K562 (cell line): Measurements from ENCODE around the gene CACNG7. TPM values are rescaled to one million over a fixed set of nuclear protein-coding genes. Genes with fewer than 3 reads are reported as not detected.
A peak's percentile ranks its signal among the peaks of the same experiment; 100 is the strongest.

ENCODE experiments used
- ATAC-seq: fragments of 200-7000 bp; cut with Tn5 transposase; 3 replicates; pipeline ENCODE4 v1.9.1; 2020; ENCODE audit warnings: moderate library complexity
- BruUV-seq: library from RNA; stranded (reverse); fragments of 400-500 nt; replicated peaks from 2 replicates; lab custom pipeline; 2021; lab: Mats Ljungman, UMichigan
- CTCF ChIA-PET: fragments of 300-600 bp; formaldehyde crosslinking; extraction: SDS; loops from one replicate; lab custom pipeline; 2021; ENCODE audit warnings: low intra/inter-chr PET ratio; lab: Yijun Ruan, JAX
- POLR2A ChIA-PET: fragments of 300-600, 350-650 bp; sonication (Branson Sonifier 250); formaldehyde crosslinking; extraction: SDS; loops from one replicate; lab custom pipeline; 2021; ENCODE audit warnings: antibody characterized with exemption, inconsistent platforms; lab: Yijun Ruan, JAX
- DNase-seq, 4 experiments: peaks; one replicate each; pipeline versions ENCODE4 v3.0.0 to v3.0.0-alpha.2; 2011 to 2018; ENCODE audit warnings: low spot score in 3 of 4, mixed read lengths in 3 of 4; ENCODE audit errors: extremely low read depth in 1 of 4
- FAIRE-seq: peaks from 2 replicates; lab custom pipeline; 2011; peaks lifted over from hg19 to GRCh38; lab: Jason Lieb, UNC
- H2AFZ ChIP-seq: 2 replicates; pipeline ENCODE4 v1.6.0; 2011; ENCODE audit warnings: low read depth, low read length, control low read depth, inconsistent platforms
- H3K27ac ChIP-seq: fragments of 200-600 bp; 3 replicates; pipeline ENCODE4 v1.8.0; 2011; ENCODE audit warnings: low read depth, mild to moderate bottlenecking, control low read depth, inconsistent platforms, low read length, moderate library complexity, mixed read lengths; ENCODE audit errors: extremely low read depth
- H3K27me3 ChIP-seq, 2 experiments: fragments of 300-600 bp in 1 of 2; 2 replicates in 1 of 2; 3 replicates in 1 of 2; pipeline versions ENCODE4 v1.6.0 to v1.8.0; 2011; ENCODE audit warnings: inconsistent platforms in 2 of 2, low read length in 2 of 2, mild to moderate bottlenecking in 1 of 2, mixed read lengths in 1 of 2, moderate library complexity in 1 of 2; ENCODE audit not compliant: control insufficient read depth in 2 of 2, insufficient read depth in 2 of 2
- H3K36me3 ChIP-seq: fragments of 300-600 bp; 3 replicates; pipeline ENCODE4 v1.8.0; 2011; ENCODE audit warnings: mild to moderate bottlenecking, low read length, inconsistent platforms; ENCODE audit not compliant: control insufficient read depth, insufficient read depth
- H3K4me1 ChIP-seq, 2 experiments: fragments of 200-600 bp in 1 of 2; replicated peaks in 1 of 2; 2 replicates in 1 of 2; 3 replicates in 1 of 2; pipeline versions ENCODE4 v1.5.1 to v1.8.0; 2011; ENCODE audit warnings: inconsistent platforms in 2 of 2, low read length in 2 of 2, mild to moderate bottlenecking in 1 of 2, mixed read lengths in 1 of 2, moderate library complexity in 1 of 2; ENCODE audit not compliant: control insufficient read depth in 2 of 2, insufficient read depth in 2 of 2
- H3K4me2 ChIP-seq: 2 replicates; pipeline ENCODE4 v1.6.1; 2011; ENCODE audit warnings: low read length, control low read depth, inconsistent platforms, mixed read lengths; ENCODE audit not compliant: insufficient read depth
- H3K4me3 ChIP-seq: fragments of 200-600 bp; sonication (generic), shearing (Covaris generic); 2 replicates; pipeline ENCODE4 v1.5.1; 2016; ENCODE audit warnings: control low read depth, inconsistent platforms
- H3K79me2 ChIP-seq: fragments of 200-600 bp; 3 replicates; pipeline ENCODE4 v1.8.0; 2011; ENCODE audit warnings: low read length, inconsistent platforms; ENCODE audit not compliant: control insufficient read depth, insufficient read depth
- H3K9ac ChIP-seq, 2 experiments: 2 replicates each; pipeline versions ENCODE4 v1.6.0 to v1.6.1; 2011; ENCODE audit warnings: low read depth in 2 of 2, low read length in 2 of 2, control low read depth in 1 of 2, inconsistent platforms in 1 of 2, mild to moderate bottlenecking in 1 of 2, mixed read lengths in 1 of 2; ENCODE audit not compliant: insufficient read depth in 1 of 2
- H3K9me1 ChIP-seq: one replicate; pipeline ENCODE4 v1.6.0; 2011; ENCODE audit warnings: inconsistent platforms, mild to moderate bottlenecking, low read length, moderate library complexity; ENCODE audit not compliant: control insufficient read depth, insufficient read depth
- H3K9me3 ChIP-seq: replicated peaks from 2 replicates; pipeline ENCODE4 v1.5.1; 2011; ENCODE audit warnings: low read depth, low read length, inconsistent platforms; ENCODE audit not compliant: control insufficient read depth, insufficient read depth
- H4K20me1 ChIP-seq: replicated peaks from 2 replicates; pipeline ENCODE4 v1.6.1; 2011; ENCODE audit warnings: low read length, inconsistent platforms, mixed read lengths; ENCODE audit not compliant: control insufficient read depth, insufficient read depth
- CHD4 ChIP-seq: fragments of 200-600 bp; sonication (generic); IDR thresholded peaks from 3 replicates; pipeline ENCODE4 v1.6.1; 2012; ENCODE audit warnings: low read depth, mild to moderate bottlenecking, mixed read lengths, low read length, inconsistent platforms; ENCODE audit not compliant: insufficient read depth, insufficient replicate concordance, poor library complexity, severe bottlenecking
- ERF ChIP-seq: fragments of 450-650 bp; formaldehyde crosslinking; IDR thresholded peaks from 2 replicates; pipeline ENCODE4 v1.4.0; 2020; ENCODE audit warnings: mild to moderate bottlenecking, mixed read lengths
- ETV6 ChIP-seq, 3 experiments: fragments of 150-350 bp in 1 of 3; sonication (generic) in 1 of 3; formaldehyde crosslinking in 1 of 3; IDR thresholded peaks; 2 replicates each; pipeline versions ENCODE4 v1.6.1 to v1.8.0; 2014 to 2022; ENCODE audit warnings: borderline replicate concordance in 2 of 3, low read depth in 2 of 3, antibody characterized with exemption in 1 of 3, low read length in 1 of 3, mild to moderate bottlenecking in 1 of 3, missing genetic modification reagents in 1 of 3
- HEY1 ChIP-seq: fragments of 250-450 bp; sonication (Bioruptor Pico); IDR thresholded peaks from 2 replicates; pipeline ENCODE4 v1.5.0; 2020; ENCODE audit warnings: mild to moderate bottlenecking, moderate library complexity, borderline replicate concordance
- ZNF324 ChIP-seq: fragments of 250-450 bp; sonication (Bioruptor Pico); IDR thresholded peaks from 2 replicates; pipeline ENCODE4 v1.4.0; 2020; ENCODE audit warnings: mild to moderate bottlenecking
- WGBS: fragments of 100-300 bp; shearing (Covaris generic); methylation state at CpG from one replicate; pipeline ENCODE4 v1.1.6; 2016; ENCODE audit warnings: low coverage, mixed read lengths; ENCODE audit not compliant: insufficient coverage; ENCODE audit errors: missing lambda C conversion rate; 5-methylcytosine and 5-hydroxymethylcytosine counted together
- in situ Hi-C: fragments of 300-500 bp; cut with MboI; formaldehyde crosslinking; loops from 4 replicates; pipeline ENCODE4 v1.15.0; 2018; ENCODE audit warnings: inconsistent platforms, mixed read lengths
- intact Hi-C: fragments of 100-400 bp; cut with micrococcal nuclease; formaldehyde crosslinking; loops from 2 replicates; pipeline ENCODE4 v1.14.2; 2022
- polyA plus RNA-seq, 8 experiments: library from polyadenylated mRNA; depleted of rRNA in 4 of 8; stranded (reverse) in 5 of 8; unstranded in 3 of 8; fragments of >200 nt; fragmentation: Nextera tagmentation in 2 of 8; fragmentation: Illumina TruSeq in 1 of 8; extraction: Ambion mirVana in 2 of 8; extraction: Trizol in 1 of 8; gene quantifications; 2 replicates each; pipeline versions ENCODE4 v1.2.1 to v1.2.3, GENCODE V29; 2011 to 2014; ENCODE audit warnings: inconsistent platforms in 1 of 8, missing spikeins in 1 of 8
- total RNA-seq, 7 experiments: library from RNA; depleted of rRNA in 6 of 7; stranded (reverse); fragments of >200 nt in 6 of 7; fragmentation: Illumina TruSeq in 2 of 7; extraction: Trizol in 2 of 7; gene quantifications; 2 replicates each; pipeline versions ENCODE4 v1.2.1 to v1.2.3, GENCODE V29; 2011 to 2021; ENCODE audit warnings: low replicate concordance in 1 of 7
- TF ChIP-seq, protein P1 (sequence below): sonication (generic); formaldehyde crosslinking; IDR thresholded peaks from 2 replicates; pipeline ENCODE4 v1.8.1; 2023; ENCODE audit warnings: mild to moderate bottlenecking, missing genetic modification reagents

The CACNG7 gene
- total and polyA plus RNA-seq, 9 of the 15 experiments (the other 6 are each of a cell fraction or from before 2014, with no cell fraction given), result not detected

- TF ChIP-seq ETV6 (IDR thresholded peaks at IDR 0.05; ENCODE audit: borderline replicate concordance in 1 of 2, low read depth in 2 of 2, low read length in 1 of 2) (no peak), ETV6 (CRISPR knock-in tag; IDR thresholded peaks at IDR 0.05; ENCODE audit: borderline replicate concordance) (no peak), ZNF324 (CRISPR knock-in tag) (no peak), HEY1 (CRISPR knock-in tag) (no peak), CHD4 (no peak)
These were observed 72.4 kb downstream of the CACNG7 start (continued) for GRCh38 chr19:53981376-53981951.

DNA sequence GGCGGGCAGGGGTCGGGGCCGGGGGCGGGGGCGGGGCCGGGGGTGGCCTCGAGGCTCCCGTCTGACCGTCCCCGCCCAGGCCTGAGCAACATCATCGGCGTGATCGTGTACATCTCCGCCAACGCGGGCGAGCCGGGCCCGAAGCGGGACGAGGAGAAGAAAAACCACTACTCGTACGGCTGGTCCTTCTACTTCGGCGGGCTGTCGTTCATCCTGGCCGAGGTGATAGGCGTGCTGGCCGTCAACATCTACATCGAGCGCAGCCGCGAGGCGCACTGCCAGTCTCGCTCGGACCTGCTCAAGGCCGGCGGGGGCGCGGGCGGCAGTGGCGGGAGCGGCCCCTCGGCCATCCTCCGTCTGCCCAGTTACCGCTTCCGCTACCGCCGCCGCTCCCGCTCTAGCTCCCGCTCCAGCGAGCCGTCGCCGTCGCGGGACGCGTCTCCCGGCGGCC is 72.9 kb downstream of the CACNG7 start:
- BruUV-seq, result no TSS peak
- Histone ChIP-seq H3K27ac (no peak overlapping the region), H3K4me1 (peaks cover 2 to 24% of the 10 kb centered on the region in 2 experiments; a peak in 2 of 5 replicates), H3K9me3 (no peaks in the 10 kb centered on the region), H3K4me2 (no peak overlapping the region), H3K9ac (no peak overlapping the region), H3K36me3 (no peaks in the 10 kb centered on the region), H3K4me3 (no peak overlapping the region), H3K27me3 (peaks cover 6 to 22% of the 10 kb centered on the region in 2 experiments; a peak in 4 of 5 replicates), H4K20me1 (no peaks in the 10 kb centered on the region; the same call in 1 of the 2 replicates), H3K9me1 (no peaks in the 10 kb centered on the region), H3K79me2 (no peaks in the 10 kb centered on the region), H2AFZ (no peak overlapping the region)
- 100% methylated on average over 1 of the region's 62 CpGs for WGBS
- POLR2A ChIA-PET, result no interaction called here
- FAIRE-seq (no peak), DNase-seq (no peak), ATAC-seq (no peak)
- TF ChIP-seq ERF (CRISPR knock-in tag), result no peak
- TF ChIP-seq, protein P1, sequence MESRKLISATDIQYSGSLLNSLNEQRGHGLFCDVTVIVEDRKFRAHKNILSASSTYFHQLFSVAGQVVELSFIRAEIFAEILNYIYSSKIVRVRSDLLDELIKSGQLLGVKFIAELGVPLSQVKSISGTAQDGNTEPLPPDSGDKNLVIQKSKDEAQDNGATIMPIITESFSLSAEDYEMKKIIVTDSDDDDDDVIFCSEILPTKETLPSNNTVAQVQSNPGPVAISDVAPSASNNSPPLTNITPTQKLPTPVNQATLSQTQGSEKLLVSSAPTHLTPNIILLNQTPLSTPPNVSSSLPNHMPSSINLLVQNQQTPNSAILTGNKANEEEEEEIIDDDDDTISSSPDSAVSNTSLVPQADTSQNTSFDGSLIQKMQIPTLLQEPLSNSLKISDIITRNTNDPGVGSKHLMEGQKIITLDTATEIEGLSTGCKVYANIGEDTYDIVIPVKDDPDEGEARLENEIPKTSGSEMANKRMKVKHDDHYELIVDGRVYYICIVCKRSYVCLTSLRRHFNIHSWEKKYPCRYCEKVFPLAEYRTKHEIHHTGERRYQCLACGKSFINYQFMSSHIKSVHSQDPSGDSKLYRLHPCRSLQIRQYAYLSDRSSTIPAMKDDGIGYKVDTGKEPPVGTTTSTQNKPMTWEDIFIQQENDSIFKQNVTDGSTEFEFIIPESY (CRISPR knock-in tag), result 0 out of 2 replicates have a peak, but pooled peaks have one; percentile 12
- in situ Hi-C loops, result no loop called here
- intact Hi-C loops, result no loop called here
- CTCF ChIA-PET, result no interaction called here
